Gastroesophageal sphincter (tissue), 4 donors: Measurements from ENCODE around the gene CACNG3. TPM values are rescaled to one million over a fixed set of nuclear protein-coding genes. Genes with fewer than 3 reads are reported as not detected.

Source experiments
- ATAC-seq: fragments of 150-250 bp; one replicate; pipeline ENCODE4 v1.9.1; 2016; ENCODE audit warnings: mild to moderate bottlenecking, moderate library complexity
- H3K27ac ChIP-seq, 4 donors: fragments of 200-600 bp; sonication (generic) in 3 of 4; 1 replicate in 3 of 4; 2 replicates in 1 of 4; pipeline ENCODE4 v1.5.1; 2016 to 2019
- H3K27me3 ChIP-seq: fragments of 200-600 bp; sonication (generic); one replicate; pipeline ENCODE4 v1.5.1; 2019
- H3K36me3 ChIP-seq, 2 donors: fragments of 200-600 bp; sonication (generic); one replicate each; pipeline ENCODE4 v1.5.1; 2019; ENCODE audit warnings: control low read depth in 1 of 2
- H3K4me1 ChIP-seq, 3 donors: fragments of 200-600 bp; sonication (generic); 1 replicate in 2 of 3; 2 replicates in 1 of 3; pipeline ENCODE4 v1.5.1; 2016 to 2019; ENCODE audit warnings: control low read depth in 2 of 3
- H3K4me3 ChIP-seq, 2 donors: fragments of 200-600 bp; sonication (generic); one replicate each; pipeline ENCODE4 v1.5.1; 2019; ENCODE audit warnings: mild to moderate bottlenecking in 1 of 2, moderate library complexity in 1 of 2
- H3K9me3 ChIP-seq, 3 donors: fragments of 200-600 bp; sonication (generic); one replicate each; pipeline ENCODE4 v1.5.1; 2017 to 2019; ENCODE audit warnings: control low read depth in 2 of 3
- CTCF ChIP-seq, 4 experiments: fragments of 200-600 bp in 2 of 4; fragments of 450-650 bp in 2 of 4; sonication (generic) in 1 of 4; IDR thresholded peaks; one replicate each; pipeline ENCODE4 v1.5.1; 2017 to 2019; ENCODE audit warnings: antibody characterized with exemption in 4 of 4, mild to moderate bottlenecking in 2 of 4, moderate library complexity in 2 of 4
- EP300 ChIP-seq: sonication (generic); formaldehyde crosslinking; IDR thresholded peaks from one replicate; pipeline ENCODE4 v1.6.1; 2017; ENCODE audit warnings: antibody characterized with exemption, mild to moderate bottlenecking
- POLR2A ChIP-seq, 2 donors: fragments of 450-650 bp; IDR thresholded peaks; one replicate each; pipeline ENCODE4 v1.6.1; 2017; ENCODE audit warnings: antibody characterized with exemption in 2 of 2, mild to moderate bottlenecking in 2 of 2, moderate library complexity in 1 of 2
- POLR2AphosphoS5 ChIP-seq: sonication (generic); formaldehyde crosslinking; IDR thresholded peaks from one replicate; pipeline ENCODE4 v1.6.1; 2017; ENCODE audit warnings: antibody characterized with exemption
- WGBS, 2 donors: methylation state at CpG; one replicate each; pipeline ENCODE4 v1.1.5; 2018; ENCODE audit warnings: low coverage in 1 of 2; 5-methylcytosine and 5-hydroxymethylcytosine counted together
- total RNA-seq, 4 donors: library from RNA; depleted of rRNA; stranded (reverse); fragments of >200 nt; gene quantifications; one replicate each; pipeline ENCODE4 v1.1.0, GENCODE V29; 2016

Gene CACNG3
- total RNA-seq, 4 donors from 2014 or later, result not detected

GRCh38 chr16:24319126-24319814 is 63.1 kb downstream of the CACNG3 start:
- 64 to 66% methylated on average over 5 of the region's 5 CpGs for WGBS, 2 donors
- Histone ChIP-seq H3K27me3 (peaks cover 31% of the 10 kb centered on the region), H3K9me3 (no peaks in the 10 kb centered on the region), H3K4me1 (no peaks in the 10 kb centered on the region), H3K27ac (no peak overlapping the region), H3K36me3 (no peaks in the 10 kb centered on the region), H3K4me3 (no peak overlapping the region)
- TF ChIP-seq POLR2A (IDR thresholded peaks at IDR 0.05) (no peak), EP300 (no peak), POLR2AphosphoS5 (no peak), CTCF (IDR thresholded peaks at IDR 0.05) (no peak)
- no peak for ATAC-seq

GRCh38 chr16:24322106-24322505 is 66.0 kb downstream of the CACNG3 start:
- Histone ChIP-seq H3K9me3 (no peaks in the 10 kb centered on the region), H3K36me3 (no peaks in the 10 kb centered on the region), H3K4me1 (no peaks in the 10 kb centered on the region), H3K27ac (no peak overlapping the region), H3K27me3 (peaks cover 35% of the 10 kb centered on the region), H3K4me3 (no peak overlapping the region)
- 20 to 33% methylated on average over 1 to 5 of the region's 10 CpGs for WGBS, 2 donors
- no peak for TF ChIP-seq EP300
- no peak for TF ChIP-seq POLR2AphosphoS5
- no peak for TF ChIP-seq POLR2A (IDR thresholded peaks at IDR 0.05)
- TF ChIP-seq CTCF (IDR thresholded peaks at IDR 0.05), result no peak
- no peak for ATAC-seq

- H3K36me3 ChIP-seq, result no peaks in the 10 kb centered on the region
- peaks cover 37% of the 10 kb centered on the region for H3K27me3 ChIP-seq
- no peak overlapping the region for H3K27ac ChIP-seq
- TF ChIP-seq POLR2AphosphoS5 (no peak), POLR2A (IDR thresholded peaks at IDR 0.05) (no peak), EP300 (no peak), CTCF (IDR thresholded peaks at IDR 0.05) (no peak)
- no peak for ATAC-seq
- H3K4me3 ChIP-seq, result no peak overlapping the region
- WGBS, 2 donors, result 42 to 44% methylated on average over 1 of the region's 1 CpG
- no peaks in the 10 kb centered on the region for H3K9me3 ChIP-seq
- no peaks in the 10 kb centered on the region for H3K4me1 ChIP-seq
These were observed 68.3 kb downstream of the CACNG3 start for GRCh38 chr16:24324421-24324820.

- Histone ChIP-seq H3K4me3 (no peak overlapping the region), H3K27ac (no peak overlapping the region), H3K9me3 (no peaks in the 10 kb centered on the region), H3K4me1 (no peaks in the 10 kb centered on the region), H3K36me3 (no peaks in the 10 kb centered on the region), H3K27me3 (peaks cover 24% of the 10 kb centered on the region)
- TF ChIP-seq POLR2A (IDR thresholded peaks at IDR 0.05), result no peak
- no peak for TF ChIP-seq CTCF (IDR thresholded peaks at IDR 0.05)
- no peak for TF ChIP-seq POLR2AphosphoS5
- no peak for TF ChIP-seq EP300
- no peak for ATAC-seq
- WGBS, 2 donors, result 53 to 66% methylated on average over 5 to 10 of the region's 14 CpGs
These were observed 72.8 kb downstream of the CACNG3 start for GRCh38 chr16:24328835-24329452.

GRCh38 chr16:24332178-24332577 is 76.0 kb downstream of the CACNG3 start:
- 75 to 76% methylated on average over 3 of the region's 3 CpGs for WGBS, 2 donors
- H3K4me1 ChIP-seq, result no peaks in the 10 kb centered on the region
- peaks cover 0 to 17% (median 0%) of the 10 kb centered on the region in 3 donors for H3K9me3 ChIP-seq
- no peak for TF ChIP-seq POLR2AphosphoS5
- no peak for TF ChIP-seq POLR2A (IDR thresholded peaks at IDR 0.05)
- no peak for TF ChIP-seq EP300
- no peak for TF ChIP-seq CTCF (IDR thresholded peaks at IDR 0.05)
- H3K27me3 ChIP-seq, result peaks cover 7% of the 10 kb centered on the region
- no peak for ATAC-seq
- H3K4me3 ChIP-seq, result no peak overlapping the region
- H3K36me3 ChIP-seq, result no peaks in the 10 kb centered on the region
- H3K27ac ChIP-seq, result no peak overlapping the region
